NB4 (cell line): ENCODE results near the gene ZCCHC9.

ENCODE experiments used
- CTCF ChIP-seq: IDR thresholded peaks from one replicate; pipeline ENCODE4 v1.5.1; 2012; ENCODE audit warnings: low read depth, low read length
- MAX ChIP-seq: IDR thresholded peaks from 2 replicates; pipeline ENCODE4 v1.6.1; 2011; ENCODE audit warnings: low read depth, low read length
- MYC ChIP-seq: IDR thresholded peaks from 2 replicates; pipeline ENCODE4 v1.6.1; 2011; ENCODE audit warnings: low read depth, low read length
- POLR2A ChIP-seq: IDR thresholded peaks from 2 replicates; pipeline ENCODE4 v1.6.1; 2011; ENCODE audit warnings: mild to moderate bottlenecking; ENCODE audit not compliant: insufficient read length; ENCODE audit errors: extremely low read depth

- TF ChIP-seq CTCF (no peak), POLR2A (no peak), MAX (no peak), MYC (no peak)
Measured at GRCh38 chr5:81316571-81316970, 15.2 kb downstream of the ZCCHC9 start.
